ENCODE results near the gene RFNG.

GRCh38 chr17:82081546-82081945 is 29.9 kb upstream of the RFNG start:
- TF ChIP-seq CTCF (IDR thresholded peaks at IDR 0.05), result no peak
- TF ChIP-seq CEBPB (IDR thresholded peaks at IDR 0.05), result no peak
- no peak for TF ChIP-seq REST (IDR thresholded peaks at IDR 0.05)
- TF ChIP-seq EP300 (IDR thresholded peaks at IDR 0.05), result no peak
- no peak for TF ChIP-seq POLR2A (IDR thresholded peaks at IDR 0.05; ENCODE audit: low read length)
- TF ChIP-seq RFX5 (IDR thresholded peaks at IDR 0.05), result no peak
- no peak for TF ChIP-seq BCL3 (IDR thresholded peaks at IDR 0.05)
- no peak for TF ChIP-seq KDM1A (IDR thresholded peaks at IDR 0.05; ENCODE audit: low read depth)
- no peak for TF ChIP-seq HDAC2 (IDR thresholded peaks at IDR 0.05)
- no peak for TF ChIP-seq MAX (IDR thresholded peaks at IDR 0.05)
- no peak for TF ChIP-seq SMC3 (IDR thresholded peaks at IDR 0.05)
- no peak for TF ChIP-seq BHLHE40 (IDR thresholded peaks at IDR 0.05; ENCODE audit: low read depth, low read length)

Data from A549 (cell line).